GM12874 (cell line): ENCODE data around the gene TM4SF20.
"Not testable (repeated sequence)": the region's sequence is repeated elsewhere in the genome, so short reads cannot be mapped to it uniquely, and the experiment has no call there.

Source experiments
- TF ChIP-seq, protein P1 (sequence below): IDR thresholded peaks from 2 replicates; pipeline ENCODE4 v1.5.1; 2011; ENCODE audit warnings: low read depth, mild to moderate bottlenecking, control low read depth, low read length, moderate library complexity; ENCODE audit not compliant: insufficient read depth

TM4SF20 gene

DNA sequence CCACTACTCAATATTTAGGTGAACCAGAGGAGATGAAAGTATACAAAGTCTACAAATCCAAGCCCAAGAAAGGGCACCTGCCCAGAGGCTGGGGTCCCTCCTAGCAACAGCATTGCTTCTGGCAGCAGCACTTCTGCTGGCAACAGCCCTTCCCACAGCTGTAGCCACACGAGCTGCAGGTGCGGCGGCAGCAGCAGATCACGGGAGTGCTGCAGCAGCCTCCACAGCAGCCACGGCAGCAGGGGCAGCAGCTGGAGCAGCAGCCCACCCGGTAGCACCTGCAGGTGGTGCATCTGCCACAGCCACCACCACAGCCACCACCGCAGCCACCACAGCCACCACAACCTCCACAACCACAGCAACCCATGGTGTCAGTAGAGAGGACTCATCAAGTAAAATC, 8.5 kb upstream of the TM4SF20 start, which contains the start of gene SCYGR1:
TSS of gene SCYGR1 (minus strand) at position 367 of the 400 bp plus-strand sequence. CDS start at position 367, 0 bp downstream.
- TF ChIP-seq, protein P1, sequence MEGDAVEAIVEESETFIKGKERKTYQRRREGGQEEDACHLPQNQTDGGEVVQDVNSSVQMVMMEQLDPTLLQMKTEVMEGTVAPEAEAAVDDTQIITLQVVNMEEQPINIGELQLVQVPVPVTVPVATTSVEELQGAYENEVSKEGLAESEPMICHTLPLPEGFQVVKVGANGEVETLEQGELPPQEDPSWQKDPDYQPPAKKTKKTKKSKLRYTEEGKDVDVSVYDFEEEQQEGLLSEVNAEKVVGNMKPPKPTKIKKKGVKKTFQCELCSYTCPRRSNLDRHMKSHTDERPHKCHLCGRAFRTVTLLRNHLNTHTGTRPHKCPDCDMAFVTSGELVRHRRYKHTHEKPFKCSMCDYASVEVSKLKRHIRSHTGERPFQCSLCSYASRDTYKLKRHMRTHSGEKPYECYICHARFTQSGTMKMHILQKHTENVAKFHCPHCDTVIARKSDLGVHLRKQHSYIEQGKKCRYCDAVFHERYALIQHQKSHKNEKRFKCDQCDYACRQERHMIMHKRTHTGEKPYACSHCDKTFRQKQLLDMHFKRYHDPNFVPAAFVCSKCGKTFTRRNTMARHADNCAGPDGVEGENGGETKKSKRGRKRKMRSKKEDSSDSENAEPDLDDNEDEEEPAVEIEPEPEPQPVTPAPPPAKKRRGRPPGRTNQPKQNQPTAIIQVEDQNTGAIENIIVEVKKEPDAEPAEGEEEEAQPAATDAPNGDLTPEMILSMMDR, result not testable (repeated sequence)

DNA sequence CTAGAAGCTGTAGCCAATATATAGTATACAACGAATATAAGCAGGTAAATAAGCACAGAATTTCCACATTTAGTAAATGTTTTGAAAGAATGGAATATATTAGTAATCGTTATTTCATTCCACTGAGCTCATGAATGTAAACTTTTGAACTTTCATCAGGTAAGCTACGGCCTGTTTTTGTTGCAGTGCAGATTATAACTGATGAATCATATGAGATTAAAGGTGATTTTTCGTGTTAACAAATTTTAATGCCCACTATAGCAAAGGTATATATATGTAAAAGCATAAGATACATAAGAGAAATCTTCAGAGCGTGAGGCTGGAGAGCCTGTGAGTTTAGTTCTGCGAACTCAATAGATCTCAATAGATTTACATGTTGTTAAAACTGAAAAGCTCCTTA, 7.5 kb upstream of the TM4SF20 start:
- TF ChIP-seq, protein P1, result no peak

DNA sequence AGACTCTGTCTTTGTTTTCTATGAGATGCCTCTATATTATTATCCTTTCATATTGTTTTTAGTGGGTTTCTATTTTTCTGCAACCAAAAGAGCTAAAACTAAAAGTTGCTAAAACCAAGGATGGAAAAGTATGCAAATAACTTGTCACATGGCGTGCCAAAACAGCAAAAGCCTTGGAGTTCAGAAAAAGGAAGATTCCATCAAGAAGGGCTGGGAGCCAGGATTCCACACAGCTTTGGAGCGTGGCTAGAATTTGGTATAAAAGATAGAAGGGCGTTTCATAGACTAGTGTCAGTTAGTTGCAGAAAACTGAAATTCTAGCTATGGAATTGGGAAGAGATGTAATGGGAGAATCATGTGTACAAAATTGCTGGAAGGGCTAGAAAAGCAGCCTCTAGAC, 4.6 kb upstream of the TM4SF20 start:
- TF ChIP-seq, protein P1, result no peak

DNA sequence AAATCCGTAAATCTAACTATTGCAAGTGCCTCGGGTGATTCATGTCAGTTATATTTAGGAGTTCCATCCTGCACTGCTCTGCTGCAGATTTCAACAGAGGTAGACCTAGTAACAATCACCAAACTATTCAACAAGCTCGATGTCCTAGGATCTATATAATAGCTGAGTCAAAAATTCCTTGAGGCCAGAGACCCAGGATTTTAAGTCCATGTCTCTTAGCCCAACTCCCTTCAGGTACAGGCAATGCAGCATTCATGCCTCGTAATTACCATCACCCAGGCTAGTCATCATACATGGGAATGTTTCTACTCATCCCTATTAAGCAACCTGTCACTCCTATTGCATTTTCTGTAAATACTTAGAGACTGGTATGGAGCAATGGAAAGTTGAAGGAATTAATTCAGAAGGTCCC, 729 bp downstream of the TM4SF20 start:
- TF ChIP-seq, protein P1, result no peak

DNA sequence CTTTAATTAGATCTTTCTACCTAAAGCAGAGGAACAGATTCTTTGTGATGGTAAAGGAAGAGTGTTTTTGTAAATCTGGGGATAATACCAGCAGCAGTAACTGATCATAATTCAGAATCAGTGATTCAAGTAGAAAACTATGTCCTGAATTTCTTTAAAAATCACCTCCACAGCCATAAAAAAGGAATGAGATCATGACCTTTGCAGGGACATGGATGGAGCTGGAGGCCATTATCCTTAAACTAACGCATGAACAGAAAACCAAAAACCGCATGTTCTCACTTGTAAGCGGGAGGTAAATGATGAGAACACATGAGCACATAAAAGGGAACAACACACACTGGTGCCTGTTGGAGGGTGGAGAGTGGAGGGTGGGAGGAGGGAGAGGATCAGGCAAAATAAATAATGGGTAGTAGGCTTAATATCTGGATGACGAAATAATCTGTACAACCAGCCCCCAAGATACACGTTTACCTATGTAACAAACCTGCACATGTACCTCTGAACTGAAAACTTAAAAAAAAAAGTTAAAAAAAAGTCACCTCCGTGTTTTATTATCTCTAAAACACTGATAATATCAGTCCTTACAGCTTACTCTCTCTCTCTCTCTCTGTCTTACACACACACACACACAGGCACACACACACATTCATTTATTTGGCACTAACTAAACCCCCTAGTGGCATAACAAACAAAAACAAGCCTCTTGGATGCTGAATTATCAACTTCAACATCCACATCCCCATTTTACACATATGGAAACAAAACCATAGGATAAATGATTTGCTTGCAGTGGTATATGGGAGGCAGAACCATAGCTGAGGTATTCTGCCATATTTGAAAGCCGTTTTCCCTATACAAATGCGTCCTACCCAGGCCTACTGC, 1.4 kb downstream of the TM4SF20 start:
- TF ChIP-seq, protein P1, result peak; percentile 16; the same call in 1 of the 2 replicates

DNA sequence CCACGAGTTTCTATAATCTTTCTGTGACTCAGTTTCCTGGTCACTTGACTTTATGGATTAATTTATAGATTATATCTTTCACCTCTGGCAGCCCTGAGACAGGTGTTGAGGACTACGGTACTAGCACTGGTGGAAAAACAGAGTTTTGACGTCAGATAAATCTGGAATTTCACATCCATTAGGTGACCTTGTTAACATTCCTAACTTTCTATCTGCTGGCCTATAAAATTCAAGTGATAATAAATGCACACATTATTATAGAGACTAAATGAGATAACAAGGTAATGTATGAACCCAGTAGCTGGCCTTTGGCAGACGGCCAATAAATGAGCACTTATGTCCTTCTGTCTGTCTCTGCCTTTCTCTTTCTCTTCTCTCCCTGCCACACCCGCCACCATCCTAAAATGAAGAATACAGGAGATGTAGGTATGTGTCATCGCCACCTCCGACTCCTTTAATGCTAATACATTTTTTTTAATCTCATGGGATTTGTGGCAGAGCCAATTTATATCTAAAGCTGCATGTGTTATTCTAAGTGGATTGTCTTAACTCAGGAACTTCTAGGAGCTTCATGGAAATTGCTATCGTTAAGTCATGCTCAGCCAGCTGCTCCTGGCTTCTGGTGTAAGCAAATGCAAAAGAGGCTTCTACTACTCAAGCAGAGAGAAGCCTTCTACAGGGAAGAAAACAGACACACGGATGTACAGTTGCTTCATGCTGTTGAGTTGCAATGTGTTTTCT, 2.3 kb downstream of the TM4SF20 start:
- TF ChIP-seq, protein P1, result no peak

DNA sequence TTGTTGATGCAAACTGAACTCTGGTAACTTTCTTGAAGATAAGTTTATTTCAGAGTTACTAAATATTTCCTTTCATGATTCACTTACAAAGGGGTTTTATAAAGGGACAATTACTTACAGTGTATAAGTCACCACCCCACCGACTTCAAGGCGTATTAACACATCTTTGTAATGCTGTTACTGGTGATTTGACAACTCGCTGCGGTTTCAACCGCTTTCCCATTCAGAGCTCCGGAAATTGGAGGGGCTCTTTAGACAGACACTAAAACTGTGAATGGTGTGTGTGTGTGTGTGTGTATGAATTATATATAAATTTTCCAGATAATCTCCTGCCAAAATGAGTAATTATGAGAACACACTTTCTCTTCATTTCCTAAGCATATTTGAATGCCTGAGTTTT, 4.9 kb downstream of the TM4SF20 start:
- TF ChIP-seq, protein P1, result no peak
